PFSK-1 (cell line): ENCODE measurements around the gene METTL16.

Experiments
- POLR2AphosphoS5 ChIP-seq: IDR thresholded peaks from 2 replicates; pipeline ENCODE4 v1.6.1; 2012; ENCODE audit warnings: low read depth, mild to moderate bottlenecking, control low read depth, low read length, moderate library complexity
- REST ChIP-seq, 2 experiments: IDR thresholded peaks; 2 replicates each; pipeline versions ENCODE4 v1.6.1 to v1.8.0; 2011 to 2012; ENCODE audit warnings: low read depth in 2 of 2, low read length in 2 of 2, control low read depth in 1 of 2, inconsistent platforms in 1 of 2, mild to moderate bottlenecking in 1 of 2, moderate library complexity in 1 of 2; ENCODE audit not compliant: insufficient read depth in 1 of 2
- SIN3A ChIP-seq: IDR thresholded peaks from 2 replicates; pipeline ENCODE4 v1.6.1; 2012; ENCODE audit warnings: mild to moderate bottlenecking, low read length, moderate library complexity, borderline replicate concordance; ENCODE audit not compliant: insufficient read depth
- TAF1 ChIP-seq: IDR thresholded peaks from 2 replicates; pipeline ENCODE4 v1.6.1; 2012; ENCODE audit warnings: low read length, control low read depth, borderline replicate concordance; ENCODE audit not compliant: insufficient read depth

- no peak for TF ChIP-seq POLR2AphosphoS5
- TF ChIP-seq REST (IDR thresholded peaks at IDR 0.05; ENCODE audit: insufficient read depth in 1 of 2, low read depth in 2 of 2, low read length in 2 of 2): no peak
- no peak for TF ChIP-seq SIN3A
- no peak for TF ChIP-seq TAF1
These were observed 35.5 kb upstream of the METTL16 start for GRCh38 chr17:2547176-2547575.
